IMR-90 (cell line): ENCODE measurements around the gene PMCH.

ENCODE experiments used
- CTCF ChIP-seq: conservative IDR thresholded peaks from 2 replicates; pipeline ENCODE4 v1.5.1; 2012; ENCODE audit warnings: mild to moderate bottlenecking, low read depth, low read length, improper control_type of control experiment
- RAD21 ChIP-seq: IDR thresholded peaks from 2 replicates; pipeline ENCODE4 v1.6.1; 2012; ENCODE audit warnings: low read length, improper control_type of control experiment

DNA sequence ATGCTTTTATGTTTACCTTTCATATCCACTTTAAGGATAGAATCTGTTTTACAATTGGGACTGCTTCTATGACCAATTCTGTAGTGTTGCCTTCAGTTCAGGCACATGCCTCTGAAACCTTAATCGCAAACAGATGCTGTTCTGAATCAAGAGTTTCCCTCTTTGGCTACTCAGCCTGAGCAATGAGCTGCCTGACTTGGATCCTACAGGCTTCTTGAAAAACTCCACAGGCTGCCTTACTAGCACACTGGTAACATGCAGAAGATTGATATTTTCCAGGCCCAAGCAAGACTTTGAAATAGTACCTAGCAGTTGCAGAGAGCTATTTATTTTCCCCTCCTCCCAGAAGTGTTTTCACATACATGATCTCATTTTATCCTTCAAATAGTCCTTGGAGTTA lies 34.8 kb upstream of the PMCH start:
- no peak for TF ChIP-seq CTCF
- TF ChIP-seq RAD21 = no peak
